HG02870 (cell line): ENCODE measurements around the gene CLRN3.

ENCODE experiments used
- ATAC-seq: cut with Tn5 transposase; IDR thresholded peaks from one replicate; pipeline ENCODE4 v1.9.1; 2021; ENCODE audit warnings: mild to moderate bottlenecking, moderate library complexity; ENCODE audit not compliant: unreplicated experiment

CLRN3 gene

DNA sequence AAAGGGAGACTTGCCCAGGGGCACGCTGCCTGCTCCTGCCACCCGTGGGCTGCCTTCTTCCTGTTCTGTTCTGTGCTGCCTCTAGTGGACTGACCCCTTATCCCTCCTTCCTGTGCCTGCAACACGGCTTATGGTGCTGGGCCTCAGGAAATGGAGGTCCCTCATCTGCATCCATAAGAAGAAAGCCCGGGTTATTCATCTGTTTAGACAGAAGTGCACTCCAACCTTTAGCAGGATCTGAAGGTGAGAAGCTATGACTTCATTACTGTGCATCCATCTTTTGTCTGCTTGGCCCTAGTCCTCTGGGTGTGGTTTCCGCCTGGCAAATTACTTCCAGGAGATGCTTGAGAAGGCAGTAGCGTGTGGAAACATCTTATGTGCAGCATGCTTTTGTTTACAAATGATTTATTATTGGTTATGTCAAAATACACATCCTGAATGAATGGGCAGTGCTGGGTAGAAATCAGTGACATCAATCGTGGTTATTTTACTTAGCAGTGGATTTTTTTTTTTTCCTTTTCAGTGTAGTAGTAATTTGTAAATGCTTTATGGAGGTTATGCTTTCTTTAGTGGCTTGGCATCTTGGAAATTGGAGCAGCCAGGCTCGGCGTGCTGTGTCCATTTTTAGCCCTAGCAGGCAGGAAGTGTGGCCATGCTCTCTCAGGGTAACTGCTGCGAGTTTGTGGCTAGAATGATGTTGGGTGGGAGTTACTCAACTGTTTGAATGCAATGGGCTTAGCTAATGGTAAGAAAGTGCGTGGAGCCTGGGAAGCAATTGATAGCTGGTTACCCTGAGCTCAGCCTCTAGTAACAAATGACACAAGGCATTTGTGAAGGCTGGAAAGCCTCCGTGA lies 26.9 kb upstream of the CLRN3 start:
- no peak for ATAC-seq

DNA sequence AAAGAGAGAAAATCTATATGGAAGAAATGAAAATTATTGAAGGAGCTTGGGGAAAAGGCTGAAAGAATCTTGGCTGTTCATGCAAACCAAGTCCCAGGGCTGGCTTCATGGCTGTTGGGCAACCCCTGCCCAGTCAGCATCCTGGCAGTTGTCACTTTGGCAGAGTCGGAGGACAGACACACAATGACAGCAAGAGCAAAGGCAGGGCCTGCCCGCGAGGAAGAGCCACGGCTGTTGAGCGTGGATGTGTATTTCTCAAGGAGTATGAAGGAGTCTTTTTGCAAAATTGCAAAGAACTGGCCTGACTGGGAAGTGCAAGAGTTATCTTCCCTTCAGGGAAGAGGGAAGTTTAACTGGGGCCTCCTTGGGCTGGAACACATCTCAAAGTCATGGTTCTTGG lies 25.8 kb upstream of the CLRN3 start:
- no peak for ATAC-seq

DNA sequence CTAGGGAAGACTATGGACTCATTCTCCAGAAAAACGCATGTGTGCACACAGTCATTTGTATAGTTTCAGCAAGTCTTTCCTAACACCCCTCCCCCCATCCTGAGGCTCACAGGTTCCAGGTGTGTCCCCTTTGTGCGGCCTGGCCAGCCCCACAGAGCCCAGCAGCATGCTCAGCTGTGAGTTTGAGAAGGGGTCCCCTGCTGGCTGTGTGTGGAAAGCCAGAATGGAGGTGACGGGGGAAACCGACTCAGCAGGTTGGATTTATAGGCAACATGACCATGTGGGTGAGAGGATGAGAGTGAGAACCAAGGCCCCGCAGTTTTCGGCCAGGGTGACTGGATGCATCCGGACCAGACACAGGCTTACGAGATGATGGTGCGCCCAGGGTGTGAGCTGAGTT lies 24.1 kb upstream of the CLRN3 start:
- ATAC-seq: no peak

DNA sequence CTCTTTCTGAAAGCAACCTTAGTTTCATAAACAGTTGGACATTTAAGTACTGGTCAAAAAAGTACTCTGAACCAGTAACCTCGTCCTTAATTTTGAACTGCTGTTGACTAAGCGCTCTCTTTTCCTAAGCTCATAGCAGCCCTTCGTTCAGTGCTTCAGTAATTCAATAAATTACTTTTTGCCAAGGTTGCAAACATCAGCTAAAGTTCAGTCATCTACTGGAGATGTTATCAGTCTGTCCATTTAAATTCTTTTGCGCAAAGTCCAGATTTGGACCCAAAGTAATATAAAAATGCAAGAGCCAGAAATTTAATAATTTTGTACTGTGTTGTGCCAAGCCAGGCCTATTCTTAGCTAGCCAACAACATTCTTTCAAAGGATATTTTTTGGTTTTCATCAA lies 22.6 kb upstream of the CLRN3 start:
- no peak for ATAC-seq

DNA sequence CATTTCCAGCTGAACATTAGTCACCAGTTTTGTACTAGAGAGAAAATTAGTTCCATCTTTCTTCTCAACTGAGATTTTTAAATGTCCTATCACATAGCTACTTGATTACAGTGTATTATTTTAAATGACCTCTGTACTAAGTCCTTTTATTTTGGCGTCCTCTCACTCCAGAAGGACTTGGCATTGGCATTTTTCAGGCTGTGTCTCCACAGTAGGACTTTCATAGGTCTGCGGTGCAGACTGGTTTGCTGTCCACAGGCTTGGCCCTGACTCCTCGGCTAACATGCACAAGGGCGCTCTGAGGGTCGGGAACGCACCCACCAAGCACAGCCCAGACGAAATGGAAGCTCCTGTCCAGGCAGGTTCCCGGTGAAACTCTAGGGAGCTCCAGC lies 20.6 kb upstream of the CLRN3 start:
- ATAC-seq: no peak

DNA sequence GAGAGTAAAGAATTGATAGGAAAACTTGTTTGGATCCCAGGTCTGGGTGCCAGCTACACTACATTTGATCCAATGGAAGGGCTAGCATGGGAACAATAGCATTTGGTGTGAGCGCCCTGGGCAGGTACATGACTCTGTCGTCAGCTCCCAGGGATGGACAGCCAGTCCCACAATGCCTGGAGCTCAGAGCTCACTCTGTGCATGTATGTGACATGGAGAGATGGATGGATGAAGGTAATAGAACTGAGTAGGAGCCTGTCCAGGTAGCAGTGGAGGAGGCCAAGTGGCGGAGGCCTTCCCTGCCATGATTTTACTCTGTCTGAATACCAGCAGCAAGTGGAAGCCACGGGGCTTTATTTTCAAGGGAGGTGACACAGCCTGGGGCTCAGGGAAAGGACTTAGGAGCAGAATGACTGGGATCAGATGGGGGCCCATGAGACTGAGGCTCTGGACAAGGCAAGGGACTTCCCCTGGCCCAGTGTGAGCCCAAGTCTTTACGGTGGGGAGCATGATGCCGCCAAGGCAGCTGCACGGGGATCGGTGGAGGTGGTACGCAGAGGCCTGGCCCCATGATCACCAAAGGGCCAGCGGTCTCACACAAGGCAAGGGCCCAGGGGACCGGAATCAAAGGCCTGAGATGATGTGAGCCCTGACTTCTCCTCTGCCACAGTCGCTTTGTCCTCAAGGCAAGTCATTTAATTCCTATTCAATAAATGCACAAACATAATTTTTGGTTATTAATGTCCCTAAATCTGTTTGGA lies 20.0 kb upstream of the CLRN3 start:
- ATAC-seq: no peak

DNA sequence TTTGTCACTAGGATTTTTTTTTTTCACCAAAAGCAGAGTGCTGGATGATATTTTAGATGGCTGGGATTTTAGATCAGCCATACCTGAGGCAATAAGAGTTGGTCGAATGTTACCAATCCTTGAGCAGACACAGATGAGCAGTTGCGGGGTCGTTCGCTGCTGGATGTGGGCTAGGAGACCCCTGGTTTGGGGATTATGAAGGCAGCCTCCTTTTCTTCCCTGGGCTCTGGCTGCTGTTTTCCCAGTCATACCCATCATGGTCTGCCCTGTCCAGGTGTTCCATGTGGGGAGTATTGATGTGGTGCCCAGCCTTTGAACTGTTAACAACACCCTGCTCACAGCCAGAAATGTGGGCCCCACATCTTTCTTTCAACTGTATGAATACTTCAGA lies 19.1 kb upstream of the CLRN3 start:
- ATAC-seq: no peak

DNA sequence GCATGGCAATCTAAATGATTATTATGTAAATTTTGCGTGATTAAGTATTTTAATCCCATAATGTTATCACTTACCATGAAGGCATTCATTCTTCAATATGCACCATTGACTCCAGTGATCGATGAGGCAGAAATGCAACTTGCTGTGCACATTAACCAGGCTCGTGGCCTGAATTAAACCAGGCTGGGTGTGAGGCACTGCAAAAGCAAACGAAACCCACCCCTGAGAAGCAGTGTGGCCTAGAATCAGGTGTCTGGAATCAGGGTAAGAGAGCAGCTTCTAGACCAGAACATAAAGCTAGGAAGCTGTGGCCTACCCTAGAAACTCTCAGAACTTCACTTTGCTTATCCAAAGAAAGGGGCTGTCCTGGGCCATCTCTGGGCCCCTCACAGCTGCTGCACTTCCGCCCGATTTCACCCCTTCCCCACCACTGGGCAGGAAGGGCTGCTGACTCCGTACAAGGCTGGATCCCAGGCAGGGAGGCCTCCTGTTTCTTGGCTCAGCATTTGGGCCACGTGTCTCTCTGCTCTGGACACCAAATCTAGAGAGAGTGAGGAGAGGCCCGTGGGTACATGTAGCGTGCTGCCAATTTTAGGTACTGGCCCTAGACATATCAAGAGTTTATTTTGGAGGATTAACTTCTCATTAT lies 18.6 kb upstream of the CLRN3 start:
- no peak for ATAC-seq

DNA sequence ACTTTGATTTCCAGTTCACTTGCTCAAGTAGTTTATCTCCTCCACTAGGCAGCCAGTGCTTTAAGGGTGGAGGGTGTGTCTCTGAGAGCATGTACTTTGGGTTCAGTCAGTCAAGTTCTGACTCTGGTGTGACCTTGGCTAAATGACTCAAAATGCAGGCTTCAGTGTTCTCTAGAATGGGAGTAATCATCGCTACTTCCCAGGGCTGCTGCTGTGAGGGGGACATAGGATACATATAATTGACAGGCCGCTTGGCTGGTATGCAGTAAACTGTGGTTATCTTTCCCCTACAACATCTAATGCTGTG lies 17.7 kb upstream of the CLRN3 start:
- ATAC-seq: no peak

DNA sequence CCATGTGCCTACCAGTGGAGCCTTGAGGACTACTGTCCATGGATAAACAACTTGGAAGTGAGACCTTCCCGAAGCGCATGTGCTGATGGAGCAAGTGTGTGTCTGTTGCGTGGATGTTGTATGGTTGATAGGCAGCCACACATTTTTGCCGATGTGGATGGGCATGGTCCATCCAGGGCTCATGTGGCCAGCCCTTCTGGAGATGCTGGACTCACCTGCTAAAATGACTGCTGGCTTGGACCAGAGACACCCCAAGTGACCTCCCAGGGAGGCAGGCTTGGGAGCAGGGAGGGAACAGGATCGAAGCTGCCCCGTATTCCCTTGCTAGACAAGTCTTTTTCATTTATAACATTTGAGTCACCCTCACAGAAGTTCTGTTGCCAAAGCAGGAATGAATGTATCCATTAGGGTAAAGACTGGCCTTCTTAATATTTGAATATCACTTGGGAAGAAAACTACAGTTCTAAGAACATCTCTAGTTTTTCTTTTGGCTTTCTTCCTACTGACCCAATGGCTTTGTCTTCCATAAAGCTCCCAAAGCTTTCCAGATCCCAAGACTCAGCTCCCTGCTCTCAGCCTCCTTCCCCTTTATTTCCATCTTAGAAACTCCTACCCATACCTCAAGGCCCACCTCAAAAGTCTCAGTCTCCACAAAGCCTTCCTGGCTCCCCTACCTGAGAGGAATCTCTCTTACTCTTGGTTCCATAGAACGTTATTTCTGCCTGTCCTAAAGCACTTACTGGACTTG lies 17.1 kb upstream of the CLRN3 start:
- ATAC-seq: no peak

DNA sequence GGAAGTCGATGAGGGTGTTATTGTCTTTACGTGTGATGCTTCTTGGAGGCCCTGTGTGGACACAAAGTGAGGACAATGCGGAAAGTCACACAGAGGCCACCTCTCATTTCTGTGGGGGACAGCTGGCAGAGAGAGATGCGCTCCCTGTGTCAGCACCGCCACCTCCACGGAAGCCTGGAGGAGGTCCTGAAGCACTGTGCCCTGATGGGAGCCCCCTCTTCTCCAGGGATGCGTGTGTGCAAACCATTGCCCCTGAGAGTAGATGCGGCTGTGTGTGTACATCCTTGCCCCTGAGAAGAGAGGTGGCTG lies 16.2 kb upstream of the CLRN3 start:
- no peak for ATAC-seq

DNA sequence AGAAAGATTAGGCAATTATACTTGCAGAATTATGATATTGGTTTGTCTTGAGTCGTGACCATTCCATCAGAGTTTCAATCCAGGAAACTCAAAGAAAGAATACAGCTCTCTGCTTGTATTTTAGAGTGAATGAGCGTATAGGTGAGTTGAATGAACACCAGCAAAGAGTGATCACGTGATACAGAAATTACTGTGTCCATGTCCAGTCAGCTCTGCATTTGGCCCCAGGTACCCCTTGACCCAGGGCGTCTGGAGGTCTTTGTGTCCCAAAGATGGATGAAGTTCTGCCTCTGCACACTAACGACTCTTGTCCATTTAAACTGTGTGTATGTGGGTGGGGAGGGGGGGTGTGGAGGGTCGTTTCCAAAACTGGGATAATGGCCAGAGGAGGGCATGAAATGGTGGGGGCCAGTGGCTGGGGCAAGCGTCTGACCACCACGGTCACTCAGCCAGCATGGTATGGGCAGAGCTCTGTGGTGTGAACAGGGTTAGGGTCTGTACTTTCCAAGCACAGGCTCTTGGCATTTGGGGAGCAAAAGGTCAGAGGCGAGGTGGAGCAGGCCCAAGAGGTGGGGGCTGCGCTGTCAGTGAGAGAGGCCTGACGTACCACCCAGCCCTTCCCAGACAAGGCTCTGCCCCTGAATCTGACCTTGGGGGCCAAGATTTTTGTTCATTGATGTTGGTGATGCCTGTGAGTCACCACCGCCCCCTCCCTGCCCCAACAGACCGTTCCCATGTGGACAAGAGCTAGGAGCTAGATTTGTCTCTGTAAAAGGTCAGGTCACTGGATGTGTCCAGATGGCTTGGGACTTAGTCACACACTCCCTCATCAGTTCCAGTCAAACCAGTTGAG lies 15.6 kb upstream of the CLRN3 start:
- no peak for ATAC-seq

DNA sequence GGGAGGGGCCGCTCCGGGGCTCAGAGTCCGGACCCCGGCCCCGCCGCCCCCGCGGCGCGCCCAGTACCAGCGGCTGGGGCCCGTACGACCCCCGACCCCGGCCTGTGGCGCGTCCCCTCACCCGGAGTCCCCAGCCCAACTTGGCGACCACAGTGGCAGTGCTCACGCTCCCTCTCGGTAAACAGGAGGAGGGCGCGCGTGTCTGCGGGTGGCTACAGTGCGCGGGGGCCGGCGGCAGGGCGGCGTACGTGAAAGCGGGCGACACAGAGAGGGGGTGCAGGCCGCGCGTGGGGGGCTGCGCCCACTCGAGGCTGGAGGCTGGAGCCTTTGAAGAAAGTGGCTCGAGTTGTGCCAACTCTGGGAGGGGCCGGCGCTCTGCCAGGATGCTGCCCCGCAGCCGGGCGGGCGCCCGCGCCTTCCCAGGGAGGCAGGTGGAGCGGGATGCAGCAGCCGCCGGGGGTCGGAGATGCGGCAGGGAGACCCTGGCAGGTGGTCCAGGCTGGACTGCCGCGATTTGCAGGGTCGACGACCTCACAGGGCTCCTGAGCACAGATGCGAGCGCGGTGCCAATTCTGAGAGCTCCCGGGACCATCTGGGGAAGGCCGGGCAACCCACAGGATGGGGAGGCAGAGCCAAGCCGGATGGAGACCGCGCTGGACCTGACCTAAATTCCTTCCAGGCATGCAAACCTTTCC lies 14.8 kb upstream of the CLRN3 start:
- no peak for ATAC-seq

DNA sequence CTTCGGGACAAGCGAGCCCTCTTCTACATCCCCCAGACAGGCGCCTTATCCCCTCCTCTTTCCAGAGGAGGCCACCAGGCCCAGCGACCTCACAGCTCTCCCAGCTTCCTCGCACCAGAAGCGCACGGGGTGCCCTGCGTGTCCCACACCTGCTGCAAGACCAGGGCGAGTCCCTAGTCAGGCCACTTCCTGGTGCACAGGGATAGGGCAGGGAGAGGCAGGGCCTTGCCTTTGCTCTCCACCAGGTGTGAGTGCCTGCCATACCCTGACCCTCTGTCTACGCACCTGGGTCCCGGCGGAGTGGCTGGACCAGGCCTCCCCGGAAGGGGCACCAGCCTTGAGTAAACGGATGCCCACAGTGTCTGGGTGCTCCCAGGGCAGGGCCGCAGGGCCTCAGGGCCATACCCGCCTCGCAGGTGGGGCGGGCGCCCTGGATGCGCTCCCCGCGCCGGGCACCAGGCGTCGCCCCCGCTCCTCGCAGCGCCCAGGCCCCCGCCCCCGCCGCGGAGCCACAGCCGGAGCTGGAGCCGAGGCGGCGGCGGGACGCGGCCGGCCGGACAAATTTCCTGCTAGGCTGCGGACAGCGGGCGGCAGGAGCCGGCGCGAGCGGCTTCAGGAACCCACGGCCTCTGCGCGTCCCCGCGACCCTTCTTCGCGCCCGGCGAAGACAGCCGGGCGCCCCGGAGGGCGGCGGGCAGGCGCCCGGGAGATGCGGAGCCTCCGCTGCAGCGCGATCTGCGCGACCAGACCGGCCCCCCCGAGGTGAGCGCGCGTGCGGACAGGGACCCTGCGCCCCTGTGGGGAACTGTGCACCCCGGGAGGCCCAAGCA lies 14.0 kb upstream of the CLRN3 start, which contains the start of gene PTPRE:
Gene PTPRE, plus strand, starts transcription at position 556 of the 830 bp plus-strand sequence. CDS start 133,779 bp downstream, outside the sequence.
- ATAC-seq: peak; percentile 64

DNA sequence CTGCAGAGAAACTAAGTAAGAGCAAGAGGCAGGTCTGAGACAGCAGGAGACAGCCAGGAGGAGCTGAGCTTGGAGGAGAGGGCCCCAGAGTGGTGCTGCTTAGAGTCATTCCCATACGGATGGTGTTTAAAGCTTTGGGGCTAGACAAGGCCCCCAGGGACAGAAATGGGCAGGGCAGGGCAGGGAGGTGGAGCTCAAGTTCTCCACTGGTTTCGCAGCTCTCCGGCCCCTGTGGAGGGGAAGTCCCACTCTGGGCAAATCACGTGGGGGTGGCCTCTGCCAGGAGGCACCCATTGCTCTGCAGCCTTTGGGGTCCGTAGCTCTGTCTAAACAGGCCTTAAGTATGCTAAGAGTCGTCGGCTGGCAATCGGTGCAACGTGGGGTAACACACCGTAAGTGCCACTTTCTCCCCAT lies 13.1 kb upstream of the CLRN3 start:
- ATAC-seq: no peak

DNA sequence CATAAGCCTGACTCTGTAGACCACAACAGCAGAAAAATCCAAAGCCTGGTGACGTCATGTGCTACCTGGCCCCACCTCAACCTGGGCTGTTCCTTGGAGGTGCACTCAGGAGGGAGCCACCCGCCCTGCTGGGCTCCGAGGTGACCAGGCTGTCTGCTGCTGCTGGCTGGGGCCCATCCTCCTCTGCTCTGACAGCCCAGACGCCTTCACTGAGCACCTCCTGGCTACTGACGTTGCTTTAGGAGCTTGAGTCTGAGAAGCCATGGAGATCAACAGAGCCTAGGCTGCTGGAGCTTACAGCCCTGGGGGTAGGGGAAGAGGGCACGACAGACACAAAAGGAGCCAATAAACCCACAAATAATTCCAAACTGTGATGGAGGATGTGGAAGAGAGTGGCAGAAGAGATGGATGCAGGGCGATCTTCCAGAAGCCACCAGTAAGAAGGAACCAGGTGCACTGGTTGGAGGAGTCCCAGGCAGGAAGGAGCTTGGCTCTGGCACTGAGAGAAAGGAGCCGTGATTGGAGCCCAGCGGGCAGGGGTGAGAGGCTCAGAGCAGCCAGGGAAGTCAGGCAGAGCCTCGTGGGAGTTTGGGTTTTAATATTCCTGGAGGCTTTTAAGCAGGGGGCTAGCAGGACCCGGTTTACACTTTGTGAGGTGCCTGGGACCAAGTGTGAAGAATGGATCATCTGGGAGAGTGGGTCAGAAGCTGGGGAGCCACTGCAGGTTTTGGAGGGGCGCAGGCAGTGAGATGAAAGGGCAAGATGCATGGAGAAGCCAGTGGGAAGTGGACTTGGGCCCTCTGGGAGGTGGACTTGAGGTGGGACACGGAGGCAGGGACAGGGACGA lies 12.5 kb upstream of the CLRN3 start:
- no peak for ATAC-seq

DNA sequence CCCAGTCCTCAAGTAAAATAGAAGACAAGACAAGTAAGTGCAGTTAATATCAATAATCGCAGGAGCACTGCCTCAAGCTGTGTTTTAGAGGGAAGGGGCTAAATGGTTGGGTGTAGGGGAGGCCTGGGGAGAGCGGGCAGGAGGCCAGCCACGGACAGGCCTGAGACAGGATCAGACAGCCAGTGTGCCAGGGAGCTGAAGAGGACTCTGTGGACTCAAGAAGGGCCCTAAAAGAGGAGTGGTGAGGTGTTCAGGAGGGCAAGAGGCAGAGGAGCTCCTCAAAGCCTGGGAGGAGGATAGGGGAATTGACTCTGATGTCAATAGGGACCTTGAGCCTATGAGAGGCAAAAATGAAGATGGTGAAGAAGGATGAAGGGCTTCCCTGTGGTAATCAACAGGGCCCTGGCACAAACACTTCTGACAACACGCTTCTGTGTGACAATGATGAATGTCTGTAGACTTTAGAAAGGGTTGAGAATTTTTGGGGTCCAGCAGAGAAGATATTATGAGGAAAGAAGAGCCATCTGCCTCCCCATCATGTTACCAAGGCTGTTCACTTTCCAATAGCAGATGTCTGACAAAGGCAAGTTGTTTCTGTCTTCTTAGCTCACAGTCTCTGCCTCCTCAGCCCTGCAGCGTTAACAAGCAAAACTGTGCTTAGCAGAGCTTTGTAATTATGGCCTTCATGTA lies 11.7 kb upstream of the CLRN3 start:
- no peak for ATAC-seq

DNA sequence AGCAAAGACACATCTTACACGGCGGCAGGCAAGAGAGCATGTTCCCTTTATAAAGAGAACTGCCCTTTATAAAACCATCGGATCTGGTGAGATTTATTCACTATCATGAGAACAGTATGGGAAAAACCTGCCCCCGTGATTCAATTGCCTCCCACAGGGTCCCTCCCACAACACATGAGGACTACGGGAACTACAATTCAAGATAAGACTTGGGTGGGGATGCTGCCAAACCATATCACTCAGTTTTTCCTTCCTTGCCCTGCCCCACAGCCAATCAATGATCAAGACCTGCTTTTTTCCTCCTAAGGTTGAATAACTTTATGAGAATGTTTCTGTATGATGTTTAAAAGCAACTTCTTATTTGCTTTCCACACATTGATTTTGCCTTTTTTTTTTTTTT lies 11.0 kb upstream of the CLRN3 start:
- ATAC-seq: no peak
